Posterior cingulate gyrus (tissue), 11 donors: ENCODE results near the gene TNFSF8.

Source experiments
- DNase-seq, 10 donors: peaks; one replicate each; pipeline versions ENCODE4 v3.0.0 to v3.0.0-alpha.2; 2020 to 2021; ENCODE audit warnings: mixed read lengths in 3 of 10
- intact Hi-C: fragments of 100-400 bp; cut with DNase I; formaldehyde crosslinking; loops from one replicate; pipeline ENCODE4 v1.15.1; 2023

The TNFSF8 gene

GRCh38 chr9:114930056-114930812 is at the start of gene TNFSF8:
TNFSF8 (minus strand) TSS chr9:114930591; CDS start chr9:114930303, 288 bp downstream.
- DNase-seq, result no peak
- intact Hi-C loops, result no loop called here

- no peak for DNase-seq
- intact Hi-C loops, result no loop called here
Observed at GRCh38 chr9:114973216-114973615, 42.8 kb upstream of the TNFSF8 start.

GRCh38 chr9:114972510-114973136 is 42.2 kb upstream of the TNFSF8 start:
- no peak for DNase-seq
- intact Hi-C loops, result no loop called here

- intact Hi-C loops, result no loop called here
Observed at GRCh38 chr9:114969269-114969668, 38.9 kb upstream of the TNFSF8 start.

GRCh38 chr9:114968671-114969070 is 38.3 kb upstream of the TNFSF8 start:
- DNase-seq, result no peak
- intact Hi-C loops, result no loop called here

More at GRCh38 chr9:114969269-114969668, 38.9 kb upstream of the TNFSF8 start:
- DNase-seq, result no peak

GRCh38 chr9:114965564-114965963 is 35.2 kb upstream of the TNFSF8 start:
- intact Hi-C loops, result no loop called here
- no peak for DNase-seq

GRCh38 chr9:114962809-114963208 is 32.4 kb upstream of the TNFSF8 start:
- no peak for DNase-seq
- intact Hi-C loops, result no loop called here

GRCh38 chr9:114960276-114960675 is 29.9 kb upstream of the TNFSF8 start:
- intact Hi-C loops, result no loop called here

GRCh38 chr9:114958844-114959235 is 28.4 kb upstream of the TNFSF8 start:
- intact Hi-C loops, result no loop called here
- DNase-seq, result no peak

More at GRCh38 chr9:114960276-114960675, 29.9 kb upstream of the TNFSF8 start:
- no peak for DNase-seq

GRCh38 chr9:114958021-114958843 is 27.8 kb upstream of the TNFSF8 start:
- intact Hi-C loops, result no loop called here
- DNase-seq, result peak in 6 of 10 donors; percentile 8 to 71 (median 40)

GRCh38 chr9:114957558-114957957 is 27.2 kb upstream of the TNFSF8 start:
- DNase-seq, result no peak
- intact Hi-C loops, result no loop called here

- intact Hi-C loops, result no loop called here
- no peak for DNase-seq
Observed at GRCh38 chr9:114954956-114955582, 24.7 kb upstream of the TNFSF8 start.

- no peak for DNase-seq
- intact Hi-C loops, result no loop called here
Observed at GRCh38 chr9:114953959-114954358, 23.6 kb upstream of the TNFSF8 start.

- intact Hi-C loops, result no loop called here
- no peak for DNase-seq
Observed at GRCh38 chr9:114953046-114953445, 22.7 kb upstream of the TNFSF8 start.

- intact Hi-C loops, result no loop called here
- no peak for DNase-seq
Observed at GRCh38 chr9:114950761-114951160, 20.4 kb upstream of the TNFSF8 start.

- intact Hi-C loops, result no loop called here
- DNase-seq, result no peak
Observed at GRCh38 chr9:114947058-114947457, 16.7 kb upstream of the TNFSF8 start.

GRCh38 chr9:114945616-114946412 is 15.4 kb upstream of the TNFSF8 start:
- intact Hi-C loops, result no loop called here

GRCh38 chr9:114941376-114941775 is 11.0 kb upstream of the TNFSF8 start:
- DNase-seq, result no peak
- intact Hi-C loops, result no loop called here

More at GRCh38 chr9:114945616-114946412, 15.4 kb upstream of the TNFSF8 start:
- DNase-seq, result no peak

GRCh38 chr9:114938687-114939575 is 8.5 kb upstream of the TNFSF8 start:
- no peak for DNase-seq
- intact Hi-C loops, result no loop called here
